HG02759 (cell line): ENCODE data around the gene RETREG2.
A peak's percentile ranks its signal among the peaks of the same experiment; 100 is the strongest.

Source experiments
- ATAC-seq: cut with Tn5 transposase; IDR thresholded peaks from one replicate; pipeline ENCODE4 v1.9.1; 2021; ENCODE audit warnings: mild to moderate bottlenecking, moderate library complexity; ENCODE audit not compliant: unreplicated experiment

RETREG2 gene

DNA sequence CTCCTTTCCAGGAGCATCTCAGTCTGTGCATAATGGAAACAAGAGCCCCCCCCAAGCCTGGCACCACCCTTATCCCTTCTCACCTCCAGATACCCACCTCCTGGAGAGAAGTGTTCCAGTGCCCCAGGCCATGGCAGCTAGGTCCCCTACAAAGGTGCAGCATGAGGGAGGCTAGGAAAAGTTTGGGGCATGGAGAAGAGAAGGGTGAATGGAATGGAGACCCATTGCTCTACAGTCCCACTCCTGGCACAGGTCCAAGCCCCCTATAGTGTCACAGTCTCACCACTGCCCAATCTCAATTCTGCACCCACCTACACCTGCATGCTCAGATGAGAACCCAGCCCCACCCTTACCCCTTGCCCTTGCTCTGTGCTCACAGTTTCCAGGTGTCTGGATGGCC, 9.1 kb upstream of the RETREG2 start:
- ATAC-seq: no peak

DNA sequence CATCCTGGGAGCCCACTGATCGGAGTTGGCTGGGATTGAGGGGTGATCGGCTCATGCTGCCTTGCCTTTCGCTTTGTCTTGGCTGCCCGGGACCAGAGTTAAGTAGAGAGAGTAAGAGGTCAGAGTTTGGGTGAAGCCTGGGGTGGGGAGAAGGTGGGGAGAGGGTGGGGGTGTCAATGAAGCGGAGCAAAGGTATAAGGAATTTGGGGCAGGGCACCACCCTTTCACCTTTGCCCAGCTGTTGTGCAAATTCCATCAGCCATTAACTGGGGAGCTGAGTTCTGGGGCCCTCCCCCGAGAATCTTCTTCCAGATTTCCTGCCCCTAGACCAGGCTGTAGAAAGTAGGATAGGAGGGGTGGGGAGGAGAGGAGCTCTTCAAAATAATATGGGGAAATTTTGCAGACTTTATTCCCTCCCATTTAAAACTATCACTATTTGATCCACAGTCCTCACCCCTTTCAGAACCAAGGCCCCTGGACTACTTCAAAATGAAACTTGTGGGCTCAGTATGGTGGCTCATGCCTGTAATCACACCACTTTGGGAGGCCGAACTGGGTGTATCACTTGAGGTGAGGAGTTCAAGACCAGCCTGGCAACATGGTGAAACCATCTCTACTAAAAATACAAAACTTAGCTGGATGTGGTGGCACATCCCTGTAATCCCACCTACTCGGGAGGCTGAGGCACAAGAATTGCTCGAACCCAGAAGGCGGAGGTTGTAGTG, 8.0 kb upstream of the RETREG2 start, which contains the start of gene SLC23A3:
Gene SLC23A3 (minus strand): TSS at position 100 of the 725 bp plus-strand sequence. CDS start 45 bp downstream, at position 55.
- no peak for ATAC-seq

DNA sequence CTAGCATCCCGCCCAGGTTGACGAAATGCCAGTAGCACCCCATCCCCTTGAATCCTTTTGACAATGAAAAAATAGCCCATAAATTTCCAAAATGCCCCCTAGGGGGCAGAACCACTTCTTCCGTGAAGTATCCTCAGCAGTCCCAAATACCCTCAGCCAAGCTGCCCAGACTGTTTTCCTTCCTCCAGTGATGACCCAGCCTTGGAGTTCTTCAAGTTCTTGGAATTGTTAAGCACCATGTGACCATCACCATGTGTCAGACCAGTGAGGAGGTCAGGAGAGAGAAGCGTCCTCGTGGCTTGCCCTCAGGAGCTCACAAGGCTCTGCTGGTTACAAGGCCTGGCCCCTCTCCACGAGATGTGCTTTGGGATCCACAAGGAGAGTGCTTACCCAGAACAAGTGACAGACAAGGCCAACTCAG, 6.8 kb upstream of the RETREG2 start:
- ATAC-seq: no peak

DNA sequence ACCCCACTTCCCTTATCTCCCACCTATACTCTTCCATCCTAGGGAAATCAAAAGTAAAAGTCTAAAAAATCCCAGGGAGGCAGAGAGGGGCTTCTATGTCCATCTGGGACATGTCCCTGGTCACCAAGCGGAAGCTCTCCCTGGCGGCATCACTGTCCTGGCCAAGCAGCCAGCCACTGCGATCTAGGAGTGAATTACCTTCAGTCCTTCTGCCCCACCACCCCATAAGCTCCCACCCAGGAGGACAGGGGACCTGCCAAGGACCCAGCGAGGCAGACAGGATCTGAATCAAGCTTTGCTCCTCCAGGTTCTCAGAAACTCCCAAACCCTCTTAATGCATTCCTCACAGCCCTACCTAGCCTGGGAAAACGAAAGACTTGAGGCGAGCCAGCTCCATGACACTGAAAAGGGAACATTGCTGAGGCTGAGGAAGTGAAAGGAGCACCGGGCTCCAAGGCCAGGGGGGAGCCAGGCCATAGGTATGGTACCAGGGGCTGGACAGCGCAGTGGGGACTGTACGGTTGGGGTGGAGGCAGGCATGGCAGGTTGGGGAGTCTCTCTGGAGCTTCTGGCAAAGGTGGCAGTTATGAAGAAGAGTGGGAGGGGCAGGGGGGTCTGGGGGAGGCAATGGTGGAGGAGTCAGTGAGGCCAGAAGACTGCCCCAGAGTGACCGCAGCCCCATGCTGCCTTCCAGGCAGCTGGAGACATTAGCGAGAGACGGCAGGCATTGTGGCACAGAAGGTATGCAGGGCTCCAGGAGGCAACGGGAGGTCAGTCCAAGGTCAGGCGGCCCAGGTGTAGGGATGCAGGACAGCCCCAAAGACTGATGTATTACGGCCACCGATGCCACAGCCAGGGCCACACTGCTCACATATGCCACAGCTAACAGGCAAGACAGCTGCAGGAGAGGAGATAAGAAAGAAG, 5.6 kb upstream of the RETREG2 start:
- ATAC-seq: no peak

DNA sequence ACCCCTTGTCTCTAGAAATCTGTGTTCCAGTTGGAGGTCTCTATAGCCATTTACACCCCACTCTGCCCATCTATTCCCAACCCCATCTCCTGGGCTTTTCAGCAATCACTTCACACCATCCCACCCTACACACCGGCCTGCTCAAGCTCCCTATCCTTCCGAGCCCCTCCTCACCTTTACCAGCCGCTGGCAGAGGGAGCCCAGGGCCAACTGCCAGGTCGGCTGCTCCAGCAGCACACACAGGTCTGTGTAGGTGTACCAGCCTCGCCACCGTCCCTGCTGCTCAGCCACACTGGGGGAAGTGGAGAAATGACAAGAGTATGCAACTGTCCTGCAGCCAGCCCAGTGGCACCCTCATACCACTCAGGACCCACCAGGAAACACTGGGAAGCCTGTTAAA, 4.9 kb upstream of the RETREG2 start:
- ATAC-seq: no peak

DNA sequence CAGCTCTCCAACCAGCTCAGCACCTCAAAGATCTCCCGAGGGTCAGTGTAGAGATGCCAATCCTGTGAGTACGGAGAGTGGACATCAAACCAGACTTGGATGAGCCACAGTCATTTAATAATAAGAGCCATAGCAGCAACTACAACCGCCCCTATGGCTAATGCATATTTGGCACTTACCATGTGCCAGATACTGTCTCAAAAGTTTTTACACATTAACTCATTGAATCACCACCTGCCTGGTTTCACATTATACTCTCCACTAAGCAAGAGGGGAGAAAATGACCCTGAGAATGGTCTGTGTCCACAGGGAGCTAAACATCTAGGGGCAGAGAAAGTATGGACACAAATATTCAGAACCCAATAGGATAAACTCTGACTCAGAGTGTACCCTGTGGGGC, 3.9 kb upstream of the RETREG2 start:
- ATAC-seq: no peak

DNA sequence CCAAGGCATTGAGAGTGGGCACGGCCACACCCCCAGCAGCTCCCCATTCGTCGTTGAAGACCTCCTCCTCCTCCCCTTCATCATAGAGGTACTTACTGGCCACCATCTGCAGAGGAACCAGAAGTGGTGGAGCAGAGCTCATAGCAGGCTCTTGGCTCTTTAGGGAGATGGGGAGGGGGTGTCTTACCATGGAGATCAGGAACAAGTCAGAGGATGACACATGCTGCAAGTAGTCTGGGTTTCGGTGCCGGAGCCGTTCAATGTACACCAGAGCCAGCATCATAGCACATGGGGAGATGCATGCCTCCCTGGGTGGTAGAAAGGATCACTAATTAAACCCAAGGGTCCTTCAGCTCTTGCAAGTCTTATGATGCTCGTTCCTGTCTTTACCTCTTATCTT, 3.3 kb upstream of the RETREG2 start:
- no peak for ATAC-seq

DNA sequence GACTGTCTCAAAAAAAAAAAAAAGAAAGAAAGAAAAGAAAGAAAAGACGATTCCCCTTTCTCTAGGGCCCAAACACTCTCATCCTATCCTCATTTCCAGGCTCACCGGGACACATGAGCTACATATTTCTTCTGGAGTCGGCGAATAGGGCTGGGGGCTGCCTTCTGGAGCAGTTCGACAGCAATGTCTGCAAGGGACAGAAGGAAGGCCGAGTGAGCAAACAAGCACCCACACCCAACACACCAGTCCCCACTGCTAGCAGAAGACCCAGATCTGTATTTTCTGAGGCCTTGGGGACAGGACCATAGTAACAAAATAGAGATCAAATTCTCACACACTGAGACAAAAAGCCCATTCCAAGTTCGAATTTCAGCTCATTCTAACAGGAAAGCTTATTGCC, 2.6 kb upstream of the RETREG2 start:
- ATAC-seq: no peak

DNA sequence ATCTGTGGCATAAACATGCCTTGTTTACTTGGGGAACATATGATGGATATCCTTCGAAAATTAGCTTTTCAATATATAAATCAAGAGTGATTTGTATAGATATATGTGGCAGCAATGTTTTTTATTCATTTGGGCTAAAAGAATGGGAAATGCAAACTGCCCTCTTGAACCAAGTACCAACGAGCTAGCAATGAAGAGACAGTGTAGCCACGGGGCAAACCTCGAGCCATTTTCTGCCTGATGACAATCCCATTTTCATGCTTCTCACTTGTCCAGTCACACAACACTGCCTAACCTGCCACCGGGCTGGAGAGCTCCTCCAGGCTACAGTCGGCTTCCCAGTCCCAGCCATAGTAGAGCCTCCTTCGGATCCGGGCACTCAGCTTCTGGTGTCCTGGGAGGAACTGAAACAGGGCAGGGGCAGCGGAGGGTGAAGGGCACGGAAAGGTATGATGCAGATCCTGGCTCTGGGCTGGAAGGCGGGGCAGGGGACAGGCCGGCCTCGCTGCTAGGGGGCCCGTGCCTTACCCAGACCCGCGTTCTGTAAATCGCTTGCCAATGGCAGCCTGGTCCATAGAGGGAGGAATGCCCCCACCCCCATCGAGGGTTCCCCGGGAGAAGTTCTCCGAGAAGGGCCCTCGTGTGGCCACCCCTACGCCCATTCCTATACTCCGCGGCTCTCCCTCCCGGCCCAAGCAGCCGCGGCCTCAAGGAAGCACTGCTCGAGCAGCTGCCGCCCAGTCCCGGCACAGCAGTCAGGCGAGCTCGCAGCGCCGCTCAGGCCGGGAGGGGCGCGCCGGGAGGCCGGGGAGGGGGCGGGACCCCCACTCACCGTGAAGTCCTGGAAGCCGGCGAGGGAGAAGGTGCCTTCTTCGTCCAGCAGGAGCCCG, 1.9 kb upstream of the RETREG2 start:
- peak; percentile 28 for ATAC-seq

DNA sequence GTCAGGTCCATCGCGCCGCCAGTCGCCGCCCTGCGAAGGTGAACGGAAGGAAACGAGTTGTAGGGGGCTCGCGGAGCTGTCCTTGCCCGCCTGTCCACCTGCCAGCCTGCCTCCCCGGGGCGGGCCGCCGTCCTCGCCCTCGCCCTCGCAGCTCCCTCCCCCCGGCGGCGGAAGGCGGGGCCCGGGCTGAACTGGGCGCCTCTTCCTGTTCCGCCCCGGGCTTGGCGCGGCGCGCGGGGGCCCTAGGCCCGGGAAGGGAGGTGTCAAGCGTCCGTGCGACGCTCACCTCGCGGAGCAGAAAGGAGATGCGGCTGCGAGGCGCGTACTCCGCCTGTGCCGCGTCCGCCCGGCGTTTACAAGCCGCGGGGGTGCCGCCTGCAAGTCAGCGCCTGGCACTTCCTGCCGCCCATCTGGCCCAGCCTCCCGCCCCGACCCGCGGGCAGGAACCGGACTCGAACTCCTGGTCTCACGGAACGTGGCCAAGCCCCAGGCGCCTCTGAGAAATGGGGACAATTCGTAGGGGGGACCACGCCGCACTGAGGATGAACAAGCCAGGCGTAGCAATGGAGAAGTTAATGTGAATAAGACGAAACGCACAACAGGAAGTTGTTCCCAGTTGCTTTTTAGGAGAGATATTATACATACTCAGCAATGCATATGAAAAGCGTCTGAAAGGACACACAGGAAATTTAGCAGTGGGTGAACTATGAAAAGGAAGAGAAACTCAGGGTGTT, 1.1 kb upstream of the RETREG2 start, which contains the start of gene CNPPD1:
Gene CNPPD1 (minus strand): TSS at position 108 of the 734 bp plus-strand sequence. CDS start 97 bp downstream, at position 11.
- ATAC-seq: peak; percentile 70

DNA sequence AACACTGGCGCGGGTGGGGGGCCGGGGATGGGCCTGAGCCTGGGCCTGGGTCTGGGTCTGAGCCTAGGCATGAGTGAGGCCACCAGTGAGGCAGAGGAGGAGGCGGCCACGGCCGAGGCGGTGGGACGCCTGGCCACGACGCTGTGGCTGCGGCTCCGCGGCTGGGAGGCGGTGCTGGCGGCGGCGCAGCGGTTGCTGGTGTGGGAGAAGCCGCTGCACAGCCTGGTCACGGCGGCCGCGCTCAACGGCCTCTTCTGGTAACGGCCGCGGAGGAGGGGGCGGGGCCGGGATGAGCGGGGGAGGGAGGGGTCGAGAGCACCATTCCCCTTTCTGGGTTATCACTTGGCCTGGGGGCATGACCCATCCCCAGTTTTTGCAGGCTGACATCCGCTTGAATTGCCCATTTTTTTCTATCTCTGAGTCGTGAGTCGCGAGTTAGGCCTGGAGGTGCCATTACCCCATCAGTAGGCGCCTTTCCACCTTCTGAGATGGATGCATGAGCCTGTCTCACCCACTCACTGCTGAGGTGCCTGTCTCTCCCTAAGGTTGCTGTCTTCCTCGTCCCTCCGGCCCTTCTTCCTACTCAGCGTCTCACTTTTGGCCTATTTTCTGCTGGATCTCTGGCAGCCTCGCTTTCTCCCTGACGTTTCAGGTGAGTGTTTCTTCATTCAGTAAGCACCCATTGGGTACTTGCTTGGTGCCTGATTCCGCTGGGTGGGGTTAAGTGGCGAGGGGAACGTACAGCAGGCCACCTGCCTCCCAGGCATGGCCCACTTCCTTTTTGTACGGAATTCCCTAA, 501 bp downstream of the RETREG2 start:
- peak; percentile 15 for ATAC-seq

DNA sequence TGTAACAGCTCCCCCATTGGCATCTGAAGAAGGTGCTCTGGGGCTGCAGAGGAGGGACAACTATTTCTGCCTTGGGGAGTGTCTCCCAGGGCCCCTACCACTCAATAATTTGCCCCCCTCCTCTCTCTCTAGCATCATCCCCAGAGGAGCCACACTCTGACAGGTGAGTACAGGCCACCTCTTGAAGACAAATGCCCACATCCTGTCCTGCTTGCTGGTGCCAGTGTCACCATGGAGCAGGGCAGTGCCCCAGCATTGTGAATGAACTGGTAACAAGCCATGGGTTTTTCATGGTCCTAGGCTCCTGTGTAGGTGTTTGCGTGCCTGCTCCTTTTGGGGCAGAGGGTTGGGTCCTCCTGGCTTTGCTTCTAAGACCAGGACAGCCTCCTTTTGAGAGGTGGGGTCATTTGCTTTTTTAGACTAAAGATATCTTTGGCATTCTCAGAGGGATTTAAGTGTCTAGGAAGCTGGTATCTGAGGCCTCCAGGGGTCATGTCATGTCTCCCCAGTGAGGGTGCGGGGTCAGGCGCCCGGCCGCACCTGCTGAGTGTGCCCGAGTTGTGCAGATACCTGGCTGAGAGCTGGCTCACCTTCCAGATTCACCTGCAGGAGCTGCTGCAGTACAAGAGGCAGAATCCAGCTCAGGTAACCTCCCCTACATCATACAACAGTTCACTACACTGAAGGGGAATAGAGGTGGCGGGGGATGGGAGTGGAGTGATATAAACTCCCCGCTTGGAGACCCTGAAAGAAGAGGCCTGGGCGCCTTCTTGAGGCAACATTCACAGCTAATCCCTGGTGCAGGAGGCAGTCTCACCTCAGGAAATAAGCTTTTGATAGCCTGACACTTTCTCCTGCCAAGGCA, 1.8 kb downstream of the RETREG2 start:
- ATAC-seq: no peak

DNA sequence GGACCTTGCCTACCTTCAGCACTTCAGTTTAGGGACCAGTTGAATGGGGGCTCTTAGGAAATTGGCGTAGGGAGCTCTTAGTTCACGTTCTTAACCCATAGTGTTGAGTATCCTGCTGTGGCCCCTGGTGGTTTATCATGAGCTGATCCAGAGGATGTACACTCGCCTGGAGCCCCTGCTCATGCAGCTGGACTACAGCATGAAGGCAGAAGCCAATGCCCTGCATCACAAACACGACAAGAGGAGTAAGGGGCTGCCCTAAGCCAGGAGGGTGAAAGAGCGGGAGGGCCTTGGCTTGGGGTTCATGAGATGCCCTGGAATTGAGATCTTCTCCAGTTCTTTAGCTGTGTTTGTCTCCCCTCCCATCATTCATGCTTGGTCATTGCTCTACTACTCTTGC, 2.9 kb downstream of the RETREG2 start:
- ATAC-seq: no peak

DNA sequence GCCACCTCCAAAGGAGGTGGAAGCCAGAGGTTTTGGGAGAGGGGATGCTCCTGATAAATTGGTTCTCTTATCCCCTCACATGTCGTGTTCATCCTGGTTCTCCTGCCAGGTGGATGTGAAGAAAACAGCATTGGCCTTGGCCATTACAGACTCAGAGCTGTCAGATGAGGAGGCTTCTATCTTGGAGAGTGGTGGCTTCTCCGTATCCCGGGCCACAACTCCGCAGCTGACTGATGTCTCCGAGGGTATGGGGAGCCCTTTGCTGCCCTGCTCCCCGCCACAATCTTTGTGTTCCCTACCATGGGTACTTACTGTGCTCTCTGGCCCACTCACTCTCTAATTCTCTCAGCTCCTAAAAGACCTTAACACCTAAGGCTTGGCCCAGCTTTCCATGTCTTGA, 3.5 kb downstream of the RETREG2 start:
- no peak for ATAC-seq

DNA sequence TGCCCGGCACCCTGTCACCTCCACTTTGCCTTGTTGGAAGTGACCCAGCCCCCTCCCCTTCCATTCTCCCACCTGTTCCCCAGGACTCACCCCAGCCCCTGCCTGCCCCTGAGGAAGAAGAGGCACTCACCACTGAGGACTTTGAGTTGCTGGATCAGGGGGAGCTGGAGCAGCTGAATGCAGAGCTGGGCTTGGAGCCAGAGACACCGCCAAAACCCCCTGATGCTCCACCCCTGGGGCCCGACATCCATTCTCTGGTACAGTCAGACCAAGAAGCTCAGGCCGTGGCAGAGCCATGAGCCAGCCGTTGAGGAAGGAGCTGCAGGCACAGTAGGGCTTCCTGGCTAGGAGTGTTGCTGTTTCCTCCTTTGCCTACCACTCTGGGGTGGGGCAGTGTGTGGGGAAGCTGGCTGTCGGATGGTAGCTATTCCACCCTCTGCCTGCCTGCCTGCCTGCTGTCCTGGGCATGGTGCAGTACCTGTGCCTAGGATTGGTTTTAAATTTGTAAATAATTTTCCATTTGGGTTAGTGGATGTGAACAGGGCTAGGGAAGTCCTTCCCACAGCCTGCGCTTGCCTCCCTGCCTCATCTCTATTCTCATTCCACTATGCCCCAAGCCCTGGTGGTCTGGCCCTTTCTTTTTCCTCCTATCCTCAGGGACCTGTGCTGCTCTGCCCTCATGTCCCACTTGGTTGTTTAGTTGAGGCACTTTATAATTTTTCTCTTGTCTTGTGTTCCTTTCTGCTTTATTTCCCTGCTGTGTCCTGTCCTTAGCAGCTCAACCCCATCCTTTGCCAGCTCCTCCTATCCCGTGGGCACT, 4.5 kb downstream of the RETREG2 start:
- no peak for ATAC-seq

DNA sequence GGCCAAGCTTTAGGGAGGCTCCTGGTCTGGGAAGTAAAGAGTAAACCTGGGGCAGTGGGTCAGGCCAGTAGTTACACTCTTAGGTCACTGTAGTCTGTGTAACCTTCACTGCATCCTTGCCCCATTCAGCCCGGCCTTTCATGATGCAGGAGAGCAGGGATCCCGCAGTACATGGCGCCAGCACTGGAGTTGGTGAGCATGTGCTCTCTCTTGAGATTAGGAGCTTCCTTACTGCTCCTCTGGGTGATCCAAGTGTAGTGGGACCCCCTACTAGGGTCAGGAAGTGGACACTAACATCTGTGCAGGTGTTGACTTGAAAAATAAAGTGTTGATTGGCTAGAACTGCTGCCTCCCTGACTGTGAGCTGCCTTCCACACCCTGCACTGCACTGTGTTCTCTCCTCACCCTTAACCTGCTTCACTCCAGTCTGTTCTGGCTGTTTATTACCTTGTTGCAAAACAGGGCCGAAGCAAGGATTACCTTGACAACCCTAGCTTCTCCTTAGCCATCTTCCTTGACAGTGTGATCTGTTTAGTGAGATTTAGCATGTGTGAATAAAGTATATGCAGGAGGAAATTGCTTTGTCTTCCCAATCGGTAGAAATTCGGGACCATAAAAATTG, 5.2 kb downstream of the RETREG2 start:
- no peak for ATAC-seq

DNA sequence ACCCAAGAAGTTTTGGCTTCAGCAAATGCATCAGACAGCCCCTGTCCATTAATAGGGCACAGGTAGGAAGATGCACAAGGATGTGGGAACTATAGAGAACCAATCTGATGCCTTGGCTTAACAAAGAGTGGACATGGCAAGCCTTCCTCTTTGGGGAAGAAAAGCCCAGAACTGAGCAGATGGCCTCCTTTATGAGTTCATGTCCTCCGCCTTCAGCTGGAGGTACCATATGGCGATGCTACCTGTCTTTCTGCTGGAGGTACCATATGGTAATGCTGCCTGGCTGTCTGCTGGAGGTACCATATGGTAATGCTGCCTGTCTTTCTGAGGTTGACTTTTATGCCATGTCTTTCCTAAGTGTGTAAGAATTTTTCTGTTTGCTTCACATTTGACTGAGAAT, 6.0 kb downstream of the RETREG2 start:
- no peak for ATAC-seq
